ENCODE data around the gene ZC3H8.
A peak's percentile ranks its signal among the peaks of the same experiment; 100 is the strongest.

The ZC3H8 gene

DNA sequence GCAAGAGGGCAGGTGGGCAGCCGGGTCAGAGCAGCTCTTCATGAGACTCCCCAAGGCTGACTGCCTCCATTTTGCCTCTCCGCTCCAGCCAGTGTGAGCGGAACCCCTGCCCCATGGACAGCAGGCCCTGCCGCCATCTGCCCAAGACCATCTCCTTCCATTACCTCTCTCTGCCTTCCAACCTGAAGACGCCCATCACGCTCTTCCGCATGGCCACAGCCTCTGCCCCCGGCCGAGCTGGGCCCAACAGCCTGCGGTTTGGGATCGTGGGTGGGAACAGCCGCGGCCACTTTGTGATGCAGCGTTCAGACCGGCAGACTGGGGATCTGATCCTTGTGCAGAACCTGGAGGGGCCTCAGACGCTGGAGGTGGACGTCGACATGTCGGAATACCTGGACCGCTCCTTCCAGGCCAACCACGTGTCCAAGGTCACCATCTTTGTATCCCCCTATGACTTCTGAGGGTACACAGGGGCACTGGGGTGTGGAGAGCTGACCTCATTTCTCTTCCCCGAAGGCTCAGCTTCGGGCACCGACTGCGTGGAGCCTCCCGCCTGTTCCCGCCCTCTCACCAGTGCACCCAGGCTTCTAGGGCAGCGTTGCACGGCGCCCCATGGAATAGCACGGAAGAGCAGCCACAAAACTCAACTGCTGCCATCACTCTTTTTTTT, 67.7 kb downstream of the ZC3H8 start:
- Histone ChIP-seq H3K4me3 (ENCODE audit: low read length in 2 of 2) (no peak overlapping the region), H3K79me1 (ENCODE audit: low read depth, low read length) (no peaks in the 10 kb centered on the region), H3K9me3 (replicated peaks in 1 of 2; ENCODE audit: control insufficient read depth in 2 of 2, insufficient read depth in 1 of 2, low read depth in 1 of 2, low read length in 2 of 2) (peaks cover 0 to 3% of the 10 kb centered on the region in 2 donors), H3K18ac (ENCODE audit: low read length) (peak overlapping the region; percentile 7), H3K4me1 (ENCODE audit: control insufficient read depth in 2 of 2, insufficient read depth in 1 of 2, low read depth in 1 of 2, low read length in 2 of 2) (peaks cover 0 to 7% of the 10 kb centered on the region in 2 donors), H3K9ac (ENCODE audit: low read depth, low read length, poor library complexity) (no peak overlapping the region), H2AFZ (ENCODE audit: low read length) (no peak overlapping the region), H3K4me2 (ENCODE audit: insufficient read depth, low read length, poor library complexity, severe bottlenecking) (no peak overlapping the region), H2BK120ac (ENCODE audit: low read depth, low read length) (no peak overlapping the region), H3K23ac (ENCODE audit: low read depth, low read length, poor library complexity) (no peak overlapping the region), H4K8ac (ENCODE audit: low read depth, low read length) (peak overlapping the region; percentile 94), H2BK15ac (ENCODE audit: low read length) (no peak overlapping the region), H2BK5ac (ENCODE audit: low read length) (no peak overlapping the region), H3K36me3 (replicated peaks in 1 of 2; ENCODE audit: control insufficient read depth in 2 of 2, insufficient read depth in 2 of 2, low read length in 2 of 2) (peaks cover 0 to 11% of the 10 kb centered on the region in 2 donors), H3K27ac (replicated peaks; ENCODE audit: low read length) (no peak overlapping the region), H3K27me3 (ENCODE audit: control insufficient read depth in 3 of 3, insufficient read depth in 3 of 3, low read depth in 1 of 3, low read length in 3 of 3) (no peaks in the 10 kb centered on the region), H2AK5ac (ENCODE audit: low read depth, low read length) (no peak overlapping the region), H4K91ac (ENCODE audit: low read depth, low read length, poor library complexity) (no peak overlapping the region), H3K4ac (ENCODE audit: low read length) (no peak overlapping the region), H3K14ac (ENCODE audit: low read length) (no peak overlapping the region), H2BK12ac (ENCODE audit: low read length) (no peak overlapping the region)
- WGBS, 2 donors (ENCODE audit: extremely low coverage in 2 of 2, insufficient read length in 2 of 2, insufficient replicate concordance in 1 of 2) = no CpG with 5 or more reads among the region's 31 CpGs
- no peak for DNase-seq (ENCODE audit: low spot score)

DNA sequence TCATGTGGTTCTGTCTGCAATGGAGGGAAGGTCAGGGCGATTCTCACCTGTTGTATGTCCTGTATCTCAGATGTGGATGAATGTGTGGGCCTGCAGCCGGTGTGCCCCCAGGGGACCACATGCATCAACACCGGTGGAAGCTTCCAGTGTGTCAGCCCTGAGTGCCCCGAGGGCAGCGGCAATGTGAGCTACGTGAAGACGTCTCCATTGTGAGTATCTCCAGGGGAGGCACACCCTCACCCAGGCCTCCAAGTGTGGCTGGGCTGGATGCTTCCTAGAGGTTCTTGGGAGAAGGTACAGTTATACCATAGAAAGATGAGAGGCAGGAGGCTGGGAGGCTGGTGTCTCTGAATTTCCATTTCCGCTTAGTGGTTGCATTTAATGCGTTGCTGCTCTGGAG, 69.7 kb downstream of the ZC3H8 start:
- Histone ChIP-seq H3K18ac (ENCODE audit: low read length) (no peak overlapping the region), H3K4ac (ENCODE audit: low read length) (no peak overlapping the region)

DNA sequence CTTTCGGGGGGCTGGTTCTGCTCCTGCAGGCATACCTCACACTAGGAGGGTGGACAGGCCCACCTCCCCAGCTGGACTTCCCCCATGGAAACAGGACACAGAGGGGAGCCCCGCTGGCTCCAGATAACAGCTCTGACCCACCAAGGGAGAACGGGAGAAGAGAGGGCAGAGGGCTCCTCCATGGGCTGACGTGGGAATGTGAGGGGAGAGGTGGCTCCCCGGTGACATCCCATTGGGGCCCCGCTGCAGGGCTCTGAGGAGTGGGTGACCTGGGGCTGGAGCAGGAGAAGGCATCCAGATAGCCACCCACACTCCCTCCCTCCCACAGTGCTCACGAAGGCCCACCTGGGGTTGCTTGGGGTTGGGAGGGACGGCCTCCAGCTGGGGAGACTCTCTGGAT, 70.7 kb downstream of the ZC3H8 start:
- Histone ChIP-seq H3K4ac (ENCODE audit: low read length) (no peak overlapping the region), H3K27ac (replicated peaks; ENCODE audit: low read length) (no peak overlapping the region), H3K14ac (ENCODE audit: low read length) (no peak overlapping the region), H4K8ac (ENCODE audit: low read depth, low read length) (no peak overlapping the region), H3K79me1 (ENCODE audit: low read depth, low read length) (no peaks in the 10 kb centered on the region), H3K9ac (ENCODE audit: low read depth, low read length, poor library complexity) (no peak overlapping the region), H3K4me2 (ENCODE audit: insufficient read depth, low read length, poor library complexity, severe bottlenecking) (no peak overlapping the region), H3K9me3 (replicated peaks in 1 of 2; ENCODE audit: control insufficient read depth in 2 of 2, insufficient read depth in 1 of 2, low read depth in 1 of 2, low read length in 2 of 2) (peaks cover 2 to 3% of the 10 kb centered on the region in 2 donors), H2BK12ac (ENCODE audit: low read length) (no peak overlapping the region), H2BK120ac (ENCODE audit: low read depth, low read length) (no peak overlapping the region), H2BK15ac (ENCODE audit: low read length) (no peak overlapping the region), H3K27me3 (ENCODE audit: control insufficient read depth in 3 of 3, insufficient read depth in 3 of 3, low read depth in 1 of 3, low read length in 3 of 3) (no peaks in the 10 kb centered on the region), H2AFZ (ENCODE audit: low read length) (no peak overlapping the region), H3K4me1 (ENCODE audit: control insufficient read depth in 2 of 2, insufficient read depth in 1 of 2, low read depth in 1 of 2, low read length in 2 of 2) (peaks cover 0 to 7% of the 10 kb centered on the region in 2 donors), H2BK5ac (ENCODE audit: low read length) (peak overlapping the region; percentile 77), H3K36me3 (replicated peaks in 1 of 2; ENCODE audit: control insufficient read depth in 2 of 2, insufficient read depth in 2 of 2, low read length in 2 of 2) (peaks cover 0 to 11% of the 10 kb centered on the region in 2 donors), H4K91ac (ENCODE audit: low read depth, low read length, poor library complexity) (peak overlapping the region; percentile 86), H3K18ac (ENCODE audit: low read length) (peak overlapping the region; percentile 35), H3K4me3 (ENCODE audit: low read length in 2 of 2) (no peak overlapping the region), H2AK5ac (ENCODE audit: low read depth, low read length) (no peak overlapping the region), H3K23ac (ENCODE audit: low read depth, low read length, poor library complexity) (no peak overlapping the region)
- no peak for DNase-seq (ENCODE audit: low spot score)
- WGBS, 2 donors (ENCODE audit: extremely low coverage in 2 of 2, insufficient read length in 2 of 2, insufficient replicate concordance in 1 of 2) = no CpG with 5 or more reads among the region's 8 CpGs

More for the DNA sequence above, 69.7 kb downstream of the ZC3H8 start:
- Histone ChIP-seq H2AK5ac (ENCODE audit: low read depth, low read length) (no peak overlapping the region), H3K9me3 (replicated peaks in 1 of 2; ENCODE audit: control insufficient read depth in 2 of 2, insufficient read depth in 1 of 2, low read depth in 1 of 2, low read length in 2 of 2) (peaks cover 0 to 3% of the 10 kb centered on the region in 2 donors), H3K23ac (ENCODE audit: low read depth, low read length, poor library complexity) (no peak overlapping the region), H3K27me3 (ENCODE audit: control insufficient read depth in 3 of 3, insufficient read depth in 3 of 3, low read depth in 1 of 3, low read length in 3 of 3) (no peaks in the 10 kb centered on the region), H2BK12ac (ENCODE audit: low read length) (no peak overlapping the region), H2BK15ac (ENCODE audit: low read length) (no peak overlapping the region), H3K4me1 (ENCODE audit: control insufficient read depth in 2 of 2, insufficient read depth in 1 of 2, low read depth in 1 of 2, low read length in 2 of 2) (peaks cover 0 to 7% of the 10 kb centered on the region in 2 donors), H3K27ac (replicated peaks; ENCODE audit: low read length) (no peak overlapping the region), H2BK5ac (ENCODE audit: low read length) (no peak overlapping the region), H3K4me2 (ENCODE audit: insufficient read depth, low read length, poor library complexity, severe bottlenecking) (no peak overlapping the region), H3K4me3 (ENCODE audit: low read length in 2 of 2) (peak overlapping the region in 1 of 2 donors; percentile 48), H4K91ac (ENCODE audit: low read depth, low read length, poor library complexity) (no peak overlapping the region), H2BK120ac (ENCODE audit: low read depth, low read length) (no peak overlapping the region), H4K8ac (ENCODE audit: low read depth, low read length) (no peak overlapping the region), H3K79me1 (ENCODE audit: low read depth, low read length) (no peaks in the 10 kb centered on the region), H3K14ac (ENCODE audit: low read length) (no peak overlapping the region), H3K9ac (ENCODE audit: low read depth, low read length, poor library complexity) (no peak overlapping the region), H2AFZ (ENCODE audit: low read length) (no peak overlapping the region), H3K36me3 (replicated peaks in 1 of 2; ENCODE audit: control insufficient read depth in 2 of 2, insufficient read depth in 2 of 2, low read length in 2 of 2) (peaks cover 0 to 11% of the 10 kb centered on the region in 2 donors)
- no CpG with 5 or more reads among the region's 9 CpGs for WGBS, 2 donors (ENCODE audit: extremely low coverage in 2 of 2, insufficient read length in 2 of 2, insufficient replicate concordance in 1 of 2)
- DNase-seq (ENCODE audit: low spot score) = no peak

- peaks cover 0 to 7% of the 10 kb centered on the region in 2 donors for H3K4me1 ChIP-seq (ENCODE audit: control insufficient read depth in 2 of 2, insufficient read depth in 1 of 2, low read depth in 1 of 2, low read length in 2 of 2)
- no peak for DNase-seq (ENCODE audit: low spot score)
- H3K9ac ChIP-seq (ENCODE audit: low read depth, low read length, poor library complexity) = peak overlapping the region; percentile 2
- H3K27ac ChIP-seq (replicated peaks; ENCODE audit: low read length) = no peak overlapping the region
- peaks cover 2 to 3% of the 10 kb centered on the region in 2 donors for H3K9me3 ChIP-seq (replicated peaks in 1 of 2; ENCODE audit: control insufficient read depth in 2 of 2, insufficient read depth in 1 of 2, low read depth in 1 of 2, low read length in 2 of 2)
- peaks cover 0 to 11% of the 10 kb centered on the region in 2 donors for H3K36me3 ChIP-seq (replicated peaks in 1 of 2; ENCODE audit: control insufficient read depth in 2 of 2, insufficient read depth in 2 of 2, low read length in 2 of 2)
- no peaks in the 10 kb centered on the region for H3K27me3 ChIP-seq (ENCODE audit: control insufficient read depth in 3 of 3, insufficient read depth in 3 of 3, low read depth in 1 of 3, low read length in 3 of 3)
- H4K8ac ChIP-seq (ENCODE audit: low read depth, low read length) = no peak overlapping the region
- peak overlapping the region; percentile 86 for H4K91ac ChIP-seq (ENCODE audit: low read depth, low read length, poor library complexity)
- no peaks in the 10 kb centered on the region for H3K79me1 ChIP-seq (ENCODE audit: low read depth, low read length)
- H2BK5ac ChIP-seq (ENCODE audit: low read length) = peak overlapping the region; percentile 77
- no peak overlapping the region for H3K23ac ChIP-seq (ENCODE audit: low read depth, low read length, poor library complexity)
- H3K14ac ChIP-seq (ENCODE audit: low read length) = peak overlapping the region; percentile 17
- peak overlapping the region; percentile 82 for H2BK120ac ChIP-seq (ENCODE audit: low read depth, low read length)
- peak overlapping the region; percentile 71 for H3K18ac ChIP-seq (ENCODE audit: low read length)
- no peak overlapping the region for H2AFZ ChIP-seq (ENCODE audit: low read length)
- no peak overlapping the region for H2BK15ac ChIP-seq (ENCODE audit: low read length)
- no peak overlapping the region for H3K4me3 ChIP-seq (ENCODE audit: low read length in 2 of 2)
- no CpG with 5 or more reads among the region's 8 CpGs for WGBS, 2 donors (ENCODE audit: extremely low coverage in 2 of 2, insufficient read length in 2 of 2, insufficient replicate concordance in 1 of 2)
- no peak overlapping the region for H2BK12ac ChIP-seq (ENCODE audit: low read length)
- no peak overlapping the region for H2AK5ac ChIP-seq (ENCODE audit: low read depth, low read length)
- H3K4ac ChIP-seq (ENCODE audit: low read length) = no peak overlapping the region
- H3K4me2 ChIP-seq (ENCODE audit: insufficient read depth, low read length, poor library complexity, severe bottlenecking) = no peak overlapping the region
Measured at GRCh38 chr2:112183327-112184025, 71.4 kb downstream of the ZC3H8 start.

Data from neuronal stem cell (in vitro differentiated cells).